KMS-11 (cell line): ENCODE results near the gene OGG1.
A peak's percentile ranks its signal among the peaks of the same experiment; 100 is the strongest.

Experiments used
- H2AFZ ChIP-seq: fragments of 200-600 bp; sonication (generic); 2 replicates; pipeline ENCODE4 v1.6.1; 2016; ENCODE audit warnings: antibody characterized with exemption, mixed run types, low read depth
- H3K27ac ChIP-seq: fragments of 200-600 bp; sonication (generic); 2 replicates; pipeline ENCODE4 v1.6.1; 2016; ENCODE audit warnings: mild to moderate bottlenecking, mixed run types
- H3K27me3 ChIP-seq: fragments of 200-600 bp; sonication (generic); 2 replicates; pipeline ENCODE4 v1.6.1; 2017; ENCODE audit warnings: mild to moderate bottlenecking, low read depth, mixed run types, moderate library complexity; ENCODE audit not compliant: insufficient read depth
- H3K36me3 ChIP-seq: fragments of 200-600 bp; sonication (generic); 2 replicates; pipeline ENCODE4 v1.6.1; 2017; ENCODE audit warnings: mild to moderate bottlenecking, mixed run types; ENCODE audit not compliant: insufficient read depth
- H3K4me1 ChIP-seq: fragments of 200-600 bp; sonication (generic); 2 replicates; pipeline ENCODE4 v1.6.1; 2016; ENCODE audit warnings: mild to moderate bottlenecking, low read depth, mixed run types; ENCODE audit not compliant: poor library complexity, severe bottlenecking
- H3K4me2 ChIP-seq: fragments of 200-600 bp; sonication (generic); 2 replicates; pipeline ENCODE4 v1.7.0; 2016; ENCODE audit warnings: mild to moderate bottlenecking, mixed run types
- H3K4me3 ChIP-seq: fragments of 200-600 bp; sonication (generic); IDR thresholded peaks from 2 replicates; pipeline ENCODE4 v1.6.1; 2017; ENCODE audit warnings: low read depth, low read length, mixed read lengths; ENCODE audit not compliant: insufficient read depth
- H3K79me2 ChIP-seq: fragments of 200-600 bp; sonication (generic); 2 replicates; pipeline ENCODE4 v1.6.1; 2016; ENCODE audit warnings: low read depth, mixed run types; ENCODE audit not compliant: insufficient read depth
- H3K9ac ChIP-seq: fragments of 200-600 bp; sonication (generic); 2 replicates; pipeline ENCODE4 v1.6.1; 2016; ENCODE audit warnings: mild to moderate bottlenecking, mixed run types
- H4K20me1 ChIP-seq: fragments of 200-600 bp; sonication (generic); 2 replicates; pipeline ENCODE4 v1.6.1; 2016; ENCODE audit warnings: mild to moderate bottlenecking, mixed run types; ENCODE audit not compliant: insufficient read depth
- TF ChIP-seq, protein P1 (sequence below): fragments of 200-600 bp; sonication (generic); conservative IDR thresholded peaks from 2 replicates; pipeline ENCODE4 v1.6.1; 2017; ENCODE audit warnings: low read depth, mild to moderate bottlenecking, antibody characterized with exemption, low read length, moderate library complexity, mixed read lengths

Gene OGG1

DNA sequence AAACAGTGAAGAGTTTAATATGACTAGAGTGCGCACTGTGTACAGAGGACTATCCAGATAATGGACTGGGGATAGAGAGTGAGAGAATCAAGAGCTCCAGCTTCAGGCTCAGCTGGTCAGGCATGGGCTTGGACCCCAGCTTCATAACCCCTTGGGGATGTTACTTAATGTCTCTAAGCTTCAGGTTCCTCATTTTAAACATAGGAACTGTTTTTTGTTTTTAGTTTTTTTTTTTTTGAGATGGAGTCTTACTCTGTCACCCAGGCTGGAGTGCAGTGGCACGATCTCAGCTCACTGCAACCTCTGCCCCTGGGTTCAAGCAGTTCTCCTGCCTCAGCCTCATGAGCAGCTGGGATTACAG is 28.1 kb upstream of the OGG1 start:
- Histone ChIP-seq H3K27me3 (no peaks in the 10 kb centered on the region), H3K79me2 (no peaks in the 10 kb centered on the region), H3K27ac (no peak overlapping the region), H2AFZ (no peak overlapping the region), H3K4me1 (no peaks in the 10 kb centered on the region), H4K20me1 (no peaks in the 10 kb centered on the region), H3K4me2 (no peak overlapping the region), H3K9ac (no peak overlapping the region), H3K36me3 (no peaks in the 10 kb centered on the region), H3K4me3 (no peak overlapping the region)
- TF ChIP-seq, protein P1, sequence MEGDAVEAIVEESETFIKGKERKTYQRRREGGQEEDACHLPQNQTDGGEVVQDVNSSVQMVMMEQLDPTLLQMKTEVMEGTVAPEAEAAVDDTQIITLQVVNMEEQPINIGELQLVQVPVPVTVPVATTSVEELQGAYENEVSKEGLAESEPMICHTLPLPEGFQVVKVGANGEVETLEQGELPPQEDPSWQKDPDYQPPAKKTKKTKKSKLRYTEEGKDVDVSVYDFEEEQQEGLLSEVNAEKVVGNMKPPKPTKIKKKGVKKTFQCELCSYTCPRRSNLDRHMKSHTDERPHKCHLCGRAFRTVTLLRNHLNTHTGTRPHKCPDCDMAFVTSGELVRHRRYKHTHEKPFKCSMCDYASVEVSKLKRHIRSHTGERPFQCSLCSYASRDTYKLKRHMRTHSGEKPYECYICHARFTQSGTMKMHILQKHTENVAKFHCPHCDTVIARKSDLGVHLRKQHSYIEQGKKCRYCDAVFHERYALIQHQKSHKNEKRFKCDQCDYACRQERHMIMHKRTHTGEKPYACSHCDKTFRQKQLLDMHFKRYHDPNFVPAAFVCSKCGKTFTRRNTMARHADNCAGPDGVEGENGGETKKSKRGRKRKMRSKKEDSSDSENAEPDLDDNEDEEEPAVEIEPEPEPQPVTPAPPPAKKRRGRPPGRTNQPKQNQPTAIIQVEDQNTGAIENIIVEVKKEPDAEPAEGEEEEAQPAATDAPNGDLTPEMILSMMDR, result no peak

DNA sequence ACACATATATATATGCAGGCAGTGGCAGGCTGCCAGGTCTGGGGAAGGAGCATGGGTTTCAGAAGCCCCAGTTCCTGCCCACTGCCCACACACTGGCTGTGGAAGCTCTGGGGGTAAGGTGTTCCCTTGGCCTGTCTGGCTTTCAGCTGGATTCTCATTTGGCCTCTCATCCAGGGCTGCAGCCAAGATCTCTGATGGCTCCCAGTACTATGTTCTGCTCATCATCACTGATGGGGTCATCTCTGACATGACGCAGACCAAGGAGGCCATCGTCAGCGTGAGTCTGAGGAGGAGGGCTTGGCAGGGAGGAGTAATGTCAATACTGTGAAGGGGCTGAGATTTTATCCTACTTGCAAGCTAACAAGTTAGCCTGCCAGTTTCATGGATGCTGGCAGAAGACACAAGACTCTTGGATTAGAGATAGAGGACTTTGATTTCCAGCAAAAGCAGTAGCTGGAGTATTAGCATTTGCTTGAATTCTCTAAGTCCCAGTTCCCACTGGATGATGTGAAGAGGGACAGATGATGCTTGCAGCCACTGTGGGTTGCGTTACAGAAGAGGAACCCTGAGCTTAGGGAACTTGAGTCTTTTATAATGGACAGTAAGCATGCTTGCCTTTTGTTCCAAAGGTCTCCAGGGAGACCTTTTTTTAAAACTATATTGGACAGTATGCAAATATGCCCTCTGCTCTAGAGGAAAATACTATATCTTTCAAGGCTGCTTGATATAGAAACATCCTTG is 23.8 kb upstream of the OGG1 start:
- TF ChIP-seq, protein P1, result no peak
- Histone ChIP-seq H3K4me3 (no peak overlapping the region), H3K27me3 (no peaks in the 10 kb centered on the region), H3K27ac (no peak overlapping the region), H3K4me1 (no peaks in the 10 kb centered on the region), H3K9ac (no peak overlapping the region), H3K36me3 (no peaks in the 10 kb centered on the region), H2AFZ (no peak overlapping the region), H3K4me2 (no peak overlapping the region), H3K79me2 (no peaks in the 10 kb centered on the region), H4K20me1 (no peaks in the 10 kb centered on the region)

DNA sequence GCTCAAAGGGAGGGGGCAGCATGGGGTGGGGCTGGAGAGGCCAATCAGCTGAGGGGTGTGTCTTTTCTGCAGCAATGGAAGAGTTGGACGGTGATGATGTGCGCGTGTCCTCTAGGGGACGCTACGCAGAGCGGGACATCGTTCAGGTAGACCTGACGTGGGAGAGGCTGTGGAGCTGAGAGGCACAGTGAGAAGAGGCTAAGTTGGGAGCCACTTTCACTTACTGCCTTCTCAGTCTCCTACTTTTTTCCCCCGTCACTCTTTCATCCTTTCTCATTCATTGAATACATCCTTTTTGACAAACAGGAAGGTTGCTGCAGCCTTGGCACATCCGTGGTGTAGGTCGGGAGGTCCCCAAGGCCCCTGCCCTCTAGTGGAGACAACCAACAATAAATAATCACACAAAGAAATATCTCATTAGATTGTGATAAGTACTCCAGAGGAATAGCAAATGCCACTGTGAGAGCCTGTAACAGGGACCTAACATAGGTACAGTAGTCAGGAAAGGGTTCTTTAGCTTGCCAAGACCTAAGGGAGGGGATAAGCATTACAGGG is 22.6 kb upstream of the OGG1 start:
- Histone ChIP-seq H2AFZ (no peak overlapping the region), H3K27me3 (no peaks in the 10 kb centered on the region), H3K4me3 (no peak overlapping the region), H3K4me2 (no peak overlapping the region), H3K27ac (no peak overlapping the region), H4K20me1 (no peaks in the 10 kb centered on the region), H3K36me3 (no peaks in the 10 kb centered on the region), H3K9ac (no peak overlapping the region), H3K4me1 (no peaks in the 10 kb centered on the region), H3K79me2 (peaks cover 3% of the 10 kb centered on the region)
- TF ChIP-seq, protein P1, result peak; percentile 73

DNA sequence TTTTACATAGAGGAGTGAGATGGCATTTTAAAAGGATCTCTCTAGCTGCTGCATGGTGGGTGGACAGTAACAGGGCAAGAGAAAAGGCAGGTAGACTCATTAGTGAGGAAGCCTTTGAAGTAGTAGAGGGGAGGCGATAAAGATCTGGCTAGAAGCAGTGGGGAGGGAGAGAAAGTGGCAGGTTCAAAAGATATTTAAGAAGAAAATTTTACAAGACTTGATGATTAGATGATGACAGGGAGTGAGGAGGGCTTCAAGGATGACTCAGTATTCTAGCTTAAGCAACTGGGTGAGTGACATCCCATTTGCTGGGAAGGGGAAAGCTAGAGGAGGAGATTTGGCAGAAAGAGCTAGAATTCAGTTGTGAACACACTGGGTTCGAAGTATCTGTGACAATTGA is 22.0 kb upstream of the OGG1 start:
- Histone ChIP-seq H3K27ac (no peak overlapping the region), H4K20me1 (no peaks in the 10 kb centered on the region), H3K4me1 (peaks cover 2% of the 10 kb centered on the region), H3K9ac (no peak overlapping the region), H3K4me2 (no peak overlapping the region), H3K27me3 (no peaks in the 10 kb centered on the region), H2AFZ (no peak overlapping the region), H3K4me3 (no peak overlapping the region), H3K36me3 (no peaks in the 10 kb centered on the region), H3K79me2 (peaks cover 10% of the 10 kb centered on the region)
- TF ChIP-seq, protein P1, result no peak
